HUDEP-2 (cell line): ENCODE data around the gene SMARCA2.

Source experiments
- DNase-seq, 76 experiments: peaks; one replicate each; lab custom pipeline; 2025; ENCODE audit not compliant: unreplicated experiment in 76 of 76; lab: John Stamatoyannopoulos, UW

The SMARCA2 gene

GRCh38 chr9:2039294-2040180, 24.4 kb downstream of the SMARCA2 start:
- no peak for DNase-seq

GRCh38 chr9:2040828-2041227, 25.7 kb downstream of the SMARCA2 start:
- no peak for DNase-seq

GRCh38 chr9:2041736-2042135, 26.6 kb downstream of the SMARCA2 start:
- no peak for DNase-seq

GRCh38 chr9:2043243-2043642, 28.1 kb downstream of the SMARCA2 start:
- no peak for DNase-seq

- no peak for DNase-seq
Measured at GRCh38 chr9:2043881-2044462, 28.8 kb downstream of the SMARCA2 start.

- DNase-seq = no peak
Measured at GRCh38 chr9:2047144-2047671, 32.1 kb downstream of the SMARCA2 start.

GRCh38 chr9:2047916-2048315, 32.8 kb downstream of the SMARCA2 start:
- no peak for DNase-seq

- DNase-seq = no peak
Measured at GRCh38 chr9:2050236-2050635, 35.1 kb downstream of the SMARCA2 start.

- DNase-seq = no peak
Measured at GRCh38 chr9:2053883-2054845, 39.0 kb downstream of the SMARCA2 start.

- DNase-seq = no peak
Measured at GRCh38 chr9:2055203-2055658, 40.1 kb downstream of the SMARCA2 start.

GRCh38 chr9:2059274-2059929, 44.3 kb downstream of the SMARCA2 start:
- DNase-seq = no peak

GRCh38 chr9:2060424-2060823, 45.3 kb downstream of the SMARCA2 start:
- DNase-seq = no peak

- DNase-seq = no peak
Measured at GRCh38 chr9:2065704-2066103, 50.6 kb downstream of the SMARCA2 start.

- peak in 6 of 76 experiments; percentile 2 to 32 (median 10) for DNase-seq
Measured at GRCh38 chr9:2066312-2067273, 51.4 kb downstream of the SMARCA2 start.

- no peak for DNase-seq
Measured at GRCh38 chr9:2072752-2073405, 57.7 kb downstream of the SMARCA2 start.

- no peak for DNase-seq
Measured at GRCh38 chr9:2082772-2083171, 67.6 kb downstream of the SMARCA2 start.

GRCh38 chr9:2083479-2083878, 68.3 kb downstream of the SMARCA2 start:
- DNase-seq = no peak

GRCh38 chr9:2085716-2086115, 70.6 kb downstream of the SMARCA2 start:
- DNase-seq = no peak

GRCh38 chr9:2086116-2086515, 71.0 kb downstream of the SMARCA2 start:
- no peak for DNase-seq
